ENCODE data around the gene NFIA. TPM values are rescaled to one million over a fixed set of nuclear protein-coding genes. Genes with fewer than 3 reads are reported as not detected.

Gene NFIA
- total and polyA plus RNA-seq, 2 donors (not counting 1 experiment from before 2014, with no cell fraction given), result 0.28 to 0.54 TPM

- Histone ChIP-seq H3K9me3 (ENCODE audit: control extremely low read depth in 1 of 3, control insufficient read depth in 2 of 3, insufficient read depth in 1 of 3, low read length in 2 of 3) (no peaks in the 10 kb centered on the region), H4K20me1 (ENCODE audit: control insufficient read depth, insufficient read depth, low read length, poor library complexity, severe bottlenecking) (no peaks in the 10 kb centered on the region), H2AFZ (ENCODE audit: insufficient read depth, low read depth, low read length, poor library complexity, severe bottlenecking) (no peak overlapping the region), H3K27me3 (replicated peaks in 1 of 4; ENCODE audit: control extremely low read depth in 1 of 4, control insufficient read depth in 3 of 4, insufficient read depth in 4 of 4, low read length in 3 of 4) (no peaks in the 10 kb centered on the region), H3K4me1 (ENCODE audit: control insufficient read depth in 2 of 2, insufficient read depth in 2 of 2, low read length in 2 of 2) (no peaks in the 10 kb centered on the region), H3K79me2 (ENCODE audit: control insufficient read depth, insufficient read depth, low read length) (no peaks in the 10 kb centered on the region), H3K4me2 (replicated peaks; ENCODE audit: low read depth, low read length, poor library complexity, severe bottlenecking) (no peak overlapping the region), H3K36me3 (replicated peaks in 1 of 2; ENCODE audit: control extremely low read depth in 1 of 2, control insufficient read depth in 1 of 2, extremely low read depth in 1 of 2, insufficient read depth in 2 of 2, low read length in 1 of 2) (no peaks in the 10 kb centered on the region), H3K4me3 (ENCODE audit: control extremely low read depth in 1 of 5, extremely low read depth in 1 of 5, insufficient read depth in 1 of 5, low read depth in 2 of 5, low read length in 4 of 5) (no peak overlapping the region), H3K27ac (ENCODE audit: low read length in 2 of 2) (no peak overlapping the region), H3K9ac (ENCODE audit: low read length) (no peak overlapping the region)
- 67% methylated on average over 1 of the region's 3 CpGs for WGBS (ENCODE audit: insufficient coverage)
- no peak for DNase-seq
- ATAC-seq (ENCODE audit: low read depth), result no peak
- Mint-ChIP-seq H3K4me3 (no peak overlapping the region), H3K9me3 (ENCODE audit: insufficient read depth) (no peaks in the 10 kb centered on the region), H3K27me3 (peaks cover 15% of the 10 kb centered on the region), H3K4me1 (peaks cover 5% of the 10 kb centered on the region), H3K27ac (no peak overlapping the region)
- intact Hi-C loops (cut with micrococcal nuclease), result loop anchor here (5.0 kb wide), 1 partner anchor 232 kb away; no protein-coding TSS in a partner anchor
- ChIA-PET POLR2A (no interaction called here), CTCF (no interaction called here)
- TF ChIP-seq EZH2 (IDR thresholded peaks at IDR 0.05; ENCODE audit: borderline replicate concordance, insufficient read depth, low read depth, low read length, poor library complexity, severe bottlenecking), result no peak
- no peak for TF ChIP-seq CTCF (IDR thresholded peaks at IDR 0.05)
Observed at GRCh38 chr1:61284248-61284854, 202.0 kb downstream of the NFIA start.

DNA sequence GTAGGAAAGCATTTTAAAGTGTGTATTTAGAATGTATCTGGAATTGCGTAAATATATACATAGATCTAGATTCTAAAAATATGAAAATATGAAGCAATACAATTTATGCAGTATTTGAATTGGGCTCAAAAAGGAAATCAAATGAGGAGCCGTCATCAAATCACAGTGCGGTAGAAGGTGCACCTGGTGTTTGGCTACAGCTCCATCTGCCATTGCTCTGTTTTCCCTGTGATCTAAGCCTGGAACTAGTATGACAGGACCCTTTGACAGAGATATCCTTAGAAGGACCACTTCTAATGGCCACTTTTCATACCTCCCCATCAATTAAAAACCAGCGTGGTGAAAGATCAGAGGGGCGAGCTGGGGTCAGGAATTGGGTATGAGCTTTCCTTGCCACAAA, 202.6 kb downstream of the NFIA start:
- Histone ChIP-seq H2AFZ (ENCODE audit: insufficient read depth, low read depth, low read length, poor library complexity, severe bottlenecking) (no peak overlapping the region), H3K9me3 (ENCODE audit: control extremely low read depth in 1 of 3, control insufficient read depth in 2 of 3, insufficient read depth in 1 of 3, low read length in 2 of 3) (no peaks in the 10 kb centered on the region), H3K4me2 (replicated peaks; ENCODE audit: low read depth, low read length, poor library complexity, severe bottlenecking) (no peak overlapping the region), H4K20me1 (ENCODE audit: control insufficient read depth, insufficient read depth, low read length, poor library complexity, severe bottlenecking) (no peaks in the 10 kb centered on the region), H3K36me3 (replicated peaks in 1 of 2; ENCODE audit: control extremely low read depth in 1 of 2, control insufficient read depth in 1 of 2, extremely low read depth in 1 of 2, insufficient read depth in 2 of 2, low read length in 1 of 2) (no peaks in the 10 kb centered on the region), H3K79me2 (ENCODE audit: control insufficient read depth, insufficient read depth, low read length) (no peaks in the 10 kb centered on the region), H3K9ac (ENCODE audit: low read length) (no peak overlapping the region), H3K27ac (ENCODE audit: low read length in 2 of 2) (no peak overlapping the region), H3K27me3 (replicated peaks in 1 of 4; ENCODE audit: control extremely low read depth in 1 of 4, control insufficient read depth in 3 of 4, insufficient read depth in 4 of 4, low read length in 3 of 4) (no peaks in the 10 kb centered on the region), H3K4me3 (ENCODE audit: control extremely low read depth in 1 of 5, extremely low read depth in 1 of 5, insufficient read depth in 1 of 5, low read depth in 2 of 5, low read length in 4 of 5) (no peak overlapping the region), H3K4me1 (ENCODE audit: control insufficient read depth in 2 of 2, insufficient read depth in 2 of 2, low read length in 2 of 2) (no peaks in the 10 kb centered on the region)
- peaks cover 15% of the 10 kb centered on the region for H3K27me3 Mint-ChIP-seq
- intact Hi-C loops (cut with micrococcal nuclease), result loop anchor here (5.0 kb wide), 1 partner anchor 233 kb away; no protein-coding TSS in a partner anchor
- 85% methylated on average over 2 of the region's 5 CpGs for WGBS (ENCODE audit: insufficient coverage)
- H3K27ac Mint-ChIP-seq, result no peak overlapping the region
- TF ChIP-seq EZH2 (IDR thresholded peaks at IDR 0.05; ENCODE audit: borderline replicate concordance, insufficient read depth, low read depth, low read length, poor library complexity, severe bottlenecking) (no peak), CTCF (IDR thresholded peaks at IDR 0.05) (no peak)
- no peaks in the 10 kb centered on the region for H3K9me3 Mint-ChIP-seq (ENCODE audit: insufficient read depth)
- no peak for ATAC-seq (ENCODE audit: low read depth)
- CTCF ChIA-PET, result no interaction called here
- DNase-seq, result no peak
- H3K4me1 Mint-ChIP-seq, result peaks cover 3% of the 10 kb centered on the region
- POLR2A ChIA-PET, result no interaction called here
- no peak overlapping the region for H3K4me3 Mint-ChIP-seq

Data from B cell (primary cell).